H1 (cell line): ENCODE measurements around the gene NFKBIE. TPM values are rescaled to one million over a fixed set of nuclear protein-coding genes. Genes with fewer than 3 reads are reported as not detected.

Source experiments
- CTCF ChIA-PET: fragments of 300-600 bp; sonication (Branson Sonifier 250); formaldehyde crosslinking; loops from one replicate; lab custom pipeline; 2021; ENCODE audit not compliant: partially characterized antibody; lab: Charles Lee
- POLR2A ChIA-PET: fragments of 300-600 bp; sonication (Branson Sonifier 250); formaldehyde crosslinking; loops from one replicate; lab custom pipeline; 2021; ENCODE audit warnings: inconsistent platforms; ENCODE audit not compliant: partially characterized antibody; lab: Charles Lee
- DNase-seq, 2 experiments: peaks; one replicate each; pipeline versions ENCODE4 v3.0.0 to v3.0.0-alpha.2; 2010 to 2022; ENCODE audit warnings: low spot score in 2 of 2, low read depth in 1 of 2, mixed read lengths in 1 of 2
- FAIRE-seq: peaks from 2 replicates; lab custom pipeline; 2011; peaks lifted over from hg19 to GRCh38; lab: Jason Lieb, UNC
- H2AFZ ChIP-seq: 2 replicates; pipeline ENCODE4 v1.8.1; 2012; ENCODE audit warnings: low read length, inconsistent platforms
- H2AK5ac ChIP-seq: 2 replicates; pipeline ENCODE4 v1.6.1; 2013; ENCODE audit warnings: low read depth, low read length
- H2BK120ac ChIP-seq: replicated peaks from 2 replicates; pipeline ENCODE3; 2013; ENCODE audit warnings: low read depth, low read length, inconsistent platforms
- H2BK12ac ChIP-seq: 2 replicates; pipeline ENCODE4 v1.6.1; 2013; ENCODE audit warnings: low read depth, low read length
- H2BK15ac ChIP-seq: 2 replicates; pipeline ENCODE4 v1.6.1; 2013; ENCODE audit warnings: low read length
- H2BK20ac ChIP-seq: 2 replicates; pipeline ENCODE4 v1.6.1; 2013; ENCODE audit warnings: low read length
- H2BK5ac ChIP-seq: 2 replicates; pipeline ENCODE4 v1.6.1; 2013; ENCODE audit warnings: low read depth, low read length
- H3K14ac ChIP-seq: 2 replicates; pipeline ENCODE4 v1.6.1; 2013; ENCODE audit warnings: inconsistent platforms; ENCODE audit not compliant: insufficient read length
- H3K18ac ChIP-seq: 2 replicates; pipeline ENCODE4 v1.6.1; 2013; ENCODE audit warnings: low read length; ENCODE audit errors: extremely low read depth
- H3K23ac ChIP-seq: 2 replicates; pipeline ENCODE4 v1.6.1; 2013; ENCODE audit warnings: inconsistent platforms; ENCODE audit not compliant: insufficient read length
- H3K23me2 ChIP-seq: 2 replicates; pipeline ENCODE4 v1.6.1; 2013; ENCODE audit warnings: low read depth, low read length
- H3K27ac ChIP-seq: 2 replicates; pipeline ENCODE4 v1.6.1; 2011; ENCODE audit warnings: low read depth, low read length, inconsistent platforms
- H3K27me3 ChIP-seq, 4 experiments: replicated peaks in 1 of 4; 1 replicate in 1 of 4; 2 replicates in 3 of 4; pipeline versions ENCODE4 v1.6.1 to v1.8.1; 2011 to 2013; ENCODE audit warnings: low read length in 3 of 4, mild to moderate bottlenecking in 3 of 4, inconsistent platforms in 2 of 4, mixed read lengths in 2 of 4, moderate library complexity in 1 of 4; ENCODE audit not compliant: control insufficient read depth in 3 of 4, insufficient read depth in 3 of 4; ENCODE audit errors: extremely low read depth in 1 of 4
- H3K36me3 ChIP-seq, 4 experiments: 2 replicates each; pipeline versions ENCODE4 v1.6.1 to v1.8.1; 2011 to 2013; ENCODE audit warnings: mild to moderate bottlenecking in 4 of 4, low read length in 3 of 4, moderate library complexity in 2 of 4, control low read depth in 1 of 4, inconsistent platforms in 1 of 4; ENCODE audit not compliant: insufficient read depth in 4 of 4, control insufficient read depth in 2 of 4
- H3K4ac ChIP-seq: replicated peaks from 2 replicates; pipeline ENCODE3; 2013; ENCODE audit warnings: low read length, low read depth, mixed read lengths, inconsistent platforms; ENCODE audit not compliant: insufficient read length
- H3K4me1 ChIP-seq, 4 experiments: replicated peaks in 1 of 4; 1 replicate in 1 of 4; 2 replicates in 3 of 4; pipeline versions ENCODE4 v1.6.1 to v1.8.1; 2011 to 2013; ENCODE audit warnings: low read length in 3 of 4, inconsistent platforms in 2 of 4, mixed read lengths in 1 of 4; ENCODE audit not compliant: insufficient read depth in 4 of 4, control insufficient read depth in 3 of 4
- H3K4me2 ChIP-seq, 2 experiments: 2 replicates each; pipeline versions ENCODE4 v1.6.1 to v1.8.1; 2011 to 2013; ENCODE audit warnings: low read depth in 2 of 2, low read length in 2 of 2, control low read depth in 1 of 2, inconsistent platforms in 1 of 2, mild to moderate bottlenecking in 1 of 2; ENCODE audit not compliant: insufficient read depth in 1 of 2
- H3K4me3 ChIP-seq, 4 experiments: fragments of 200-600, 300-600 bp in 1 of 4; sonication (generic), shearing (Covaris generic), sonication (Bioruptor Twin) in 1 of 4; 2 replicates each; pipeline versions ENCODE4 v1.5.1 to v1.8.1; 2011 to 2016; ENCODE audit warnings: low read length in 4 of 4, low read depth in 3 of 4, control low read depth in 2 of 4, inconsistent platforms in 2 of 4, mild to moderate bottlenecking in 2 of 4, mixed read lengths in 1 of 4, moderate library complexity in 1 of 4; ENCODE audit not compliant: insufficient read depth in 2 of 4; ENCODE audit errors: extremely low read depth in 1 of 4
- H3K56ac ChIP-seq: replicated peaks from 2 replicates; pipeline ENCODE3; 2013; ENCODE audit warnings: low read depth, mild to moderate bottlenecking, mixed read lengths, low read length, inconsistent platforms; ENCODE audit not compliant: insufficient read length
- H3K79me1 ChIP-seq: 2 replicates; pipeline ENCODE4 v1.6.1; 2013; ENCODE audit warnings: low read depth, low read length, control low read depth
- H3K79me2 ChIP-seq, 2 experiments: 2 replicates each; pipeline versions ENCODE4 v1.6.1 to v1.8.1; 2012 to 2013; ENCODE audit warnings: low read length in 2 of 2, mild to moderate bottlenecking in 2 of 2, inconsistent platforms in 1 of 2; ENCODE audit not compliant: insufficient read depth in 2 of 2, control insufficient read depth in 1 of 2
- H3K9ac ChIP-seq, 4 experiments: replicated peaks in 1 of 4; 1 replicate in 1 of 4; 2 replicates in 3 of 4; pipeline versions ENCODE4 v1.6.1 to v1.8.1; 2011 to 2013; ENCODE audit warnings: low read depth in 3 of 4, low read length in 3 of 4, control low read depth in 2 of 4, mild to moderate bottlenecking in 2 of 4, moderate library complexity in 2 of 4, inconsistent platforms in 1 of 4; ENCODE audit errors: extremely low read depth in 1 of 4
- H3K9me3 ChIP-seq, 2 experiments: 2 replicates each; pipeline versions ENCODE4 v1.6.1 to v1.8.1; 2012 to 2013; ENCODE audit warnings: mild to moderate bottlenecking in 2 of 2, moderate library complexity in 2 of 2, control low read depth in 1 of 2, inconsistent platforms in 1 of 2, low read depth in 1 of 2, low read length in 1 of 2, mixed read lengths in 1 of 2; ENCODE audit not compliant: insufficient read depth in 2 of 2
- H4K20me1 ChIP-seq, 2 experiments: replicated peaks in 1 of 2; 2 replicates each; pipeline versions ENCODE3 to v1.8.1; 2011 to 2013; ENCODE audit warnings: inconsistent platforms in 2 of 2, low read length in 2 of 2, mild to moderate bottlenecking in 1 of 2; ENCODE audit not compliant: insufficient read depth in 2 of 2, control insufficient read depth in 1 of 2
- H4K5ac ChIP-seq: 2 replicates; pipeline ENCODE4 v1.6.1; 2013; ENCODE audit warnings: low read length, low read depth, mixed read lengths, inconsistent platforms; ENCODE audit not compliant: insufficient read length
- H4K8ac ChIP-seq: 2 replicates; pipeline ENCODE4 v1.8.0; 2013; ENCODE audit warnings: mild to moderate bottlenecking, moderate library complexity, low read length, inconsistent platforms; ENCODE audit not compliant: insufficient read depth; ENCODE audit errors: extremely low read depth
- H4K91ac ChIP-seq: replicated peaks from 2 replicates; pipeline ENCODE3; 2013; ENCODE audit warnings: low read length, mixed read lengths, inconsistent platforms; ENCODE audit not compliant: insufficient read length
- CEBPB ChIP-seq: IDR thresholded peaks from 2 replicates; pipeline ENCODE4 v1.6.1; 2012; ENCODE audit warnings: low read depth, low read length
- CHD1 ChIP-seq: IDR thresholded peaks from 2 replicates; pipeline ENCODE4 v1.6.1; 2012; ENCODE audit warnings: low read depth, low read length, improper control_type of control experiment
- HDAC2 ChIP-seq, 2 experiments: fragments of 300-600 bp in 1 of 2; sonication (generic) in 1 of 2; IDR thresholded peaks; 2 replicates each; pipeline ENCODE4 v1.6.1; 2011 to 2012; ENCODE audit warnings: low read depth in 2 of 2, low read length in 2 of 2, mild to moderate bottlenecking in 2 of 2, moderate library complexity in 2 of 2, borderline replicate concordance in 1 of 2, inconsistent platforms in 1 of 2
- HDAC6 ChIP-seq: IDR thresholded peaks from one replicate; pipeline ENCODE4 v1.7.1; 2012; ENCODE audit warnings: low read depth, mild to moderate bottlenecking, inconsistent platforms, low read length, moderate library complexity
- JUN ChIP-seq: IDR thresholded peaks from 2 replicates; pipeline ENCODE4 v1.6.1; 2011; ENCODE audit warnings: low read depth, mild to moderate bottlenecking, improper control_type of control experiment, low read length
- JUND ChIP-seq: IDR thresholded peaks from 2 replicates; pipeline ENCODE4 v1.6.1; 2011; ENCODE audit warnings: mild to moderate bottlenecking, improper control_type of control experiment, low read length
- POLR2A ChIP-seq, 2 experiments: IDR thresholded peaks; 1 replicate in 1 of 2; 2 replicates in 1 of 2; pipeline ENCODE4 v1.6.1; 2011; ENCODE audit warnings: low read depth in 2 of 2, low read length in 2 of 2, mild to moderate bottlenecking in 2 of 2; ENCODE audit errors: control extremely low read depth in 1 of 2
- POLR2AphosphoS5 ChIP-seq: IDR thresholded peaks from 2 replicates; pipeline ENCODE4 v1.6.1; 2011; ENCODE audit warnings: low read depth, low read length
- SIN3A ChIP-seq, 2 experiments: IDR thresholded peaks in 1 of 2; conservative IDR thresholded peaks in 1 of 2; 2 replicates each; pipeline ENCODE4 v1.6.1; 2011 to 2012; ENCODE audit warnings: low read length in 2 of 2, improper control_type of control experiment in 1 of 2, low read depth in 1 of 2, mild to moderate bottlenecking in 1 of 2
- SRF ChIP-seq: IDR thresholded peaks from 2 replicates; pipeline ENCODE4 v1.6.1; 2011; ENCODE audit warnings: mild to moderate bottlenecking, low read depth, low read length, moderate library complexity
- TCF12 ChIP-seq: IDR thresholded peaks from 2 replicates; pipeline ENCODE4 v1.6.1; 2011; ENCODE audit warnings: low read depth, mild to moderate bottlenecking, low read length
- YY1 ChIP-seq: IDR thresholded peaks from 2 replicates; pipeline ENCODE4 v1.6.1; 2011; ENCODE audit warnings: low read depth, mild to moderate bottlenecking, low read length
- ZNF274 ChIP-seq: IDR thresholded peaks from 2 replicates; pipeline ENCODE4 v1.7.0; 2012; ENCODE audit warnings: low read length, borderline replicate concordance; ENCODE audit errors: extremely low read depth
- WGBS, 2 experiments: shearing (Covaris generic) in 1 of 2; methylation state at CpG; one replicate each; pipeline versions ENCODE4 v1.1.6 to v1.1.7; 2013 to 2015; ENCODE audit warnings: low lambda C conversion rate in 2 of 2, mixed read lengths in 2 of 2, inconsistent platforms in 1 of 2, low coverage in 1 of 2, missing lambda C conversion rate in 1 of 2; ENCODE audit not compliant: insufficient replicate concordance in 2 of 2, insufficient coverage in 1 of 2, insufficient read length in 1 of 2; ENCODE audit errors: extremely low coverage in 1 of 2, missing lambda C conversion rate in 1 of 2; 5-methylcytosine and 5-hydroxymethylcytosine counted together
- polyA plus RNA-seq, 7 experiments: library from polyadenylated mRNA; depleted of rRNA in 3 of 7; stranded (reverse) in 5 of 7; unstranded in 2 of 7; fragments of >200 nt in 5 of 7; fragments of 200-250 nt in 2 of 7; gene quantifications; 1 replicate in 5 of 7; 2 replicates in 1 of 7; 4 replicates in 1 of 7; pipeline versions ENCODE4 v1.2.1 to v1.2.3, GENCODE V29; 2011 to 2013; ENCODE audit warnings: missing spikeins in 2 of 7, mixed read lengths in 2 of 7
- total RNA-seq: library from RNA; stranded (reverse); fragmentation: NEBNext Ultra II Directional; extraction: Animal tissue kit (Norgen Biotek cat#: 25700); gene quantifications from 2 replicates; pipeline ENCODE4 v1.2.1, GENCODE V29; 2021

Gene NFKBIE
- total and polyA plus RNA-seq, 2 of the 8 experiments (the other 6 are each of a cell fraction or from before 2014, with no cell fraction given), result 13.5 to 19.2 TPM

- H3K23ac ChIP-seq, result no peak overlapping the region
- H3K56ac ChIP-seq, result no peak overlapping the region
- 96% methylated on average over 14 of the region's 14 CpGs; no CpG with 5 or more reads in 1 of the 2 experiments for WGBS, 2 experiments
- no peak overlapping the region for H2BK5ac ChIP-seq
- H2BK12ac ChIP-seq, result no peak overlapping the region
- no peak overlapping the region for H4K8ac ChIP-seq
- H3K27me3 ChIP-seq, result peaks cover 0 to 4% (median 1%) of the 10 kb centered on the region in 4 experiments; a peak in 3 of 7 replicates
- H4K91ac ChIP-seq, result no peak overlapping the region
- no peak overlapping the region for H2BK20ac ChIP-seq
- DNase-seq (no peak), FAIRE-seq (no peak)
- ChIA-PET CTCF (interaction anchor here (1.3 to 13.9 kb wide), 8 partner anchors 8 to 59 kb away, joined by 4 to 330 read pairs (median 35); partner anchors contain the start of genes AARS2, NFKBIE and TMEM151B), POLR2A (interaction anchor here (1.0 to 10.4 kb wide), 11 partner anchors 5 to 67 kb away, joined by 3 to 102 read pairs (median 4); partner anchors contain the start of genes AARS2, SLC35B2 and TMEM151B)
- H4K5ac ChIP-seq, result no peak overlapping the region
- no peak overlapping the region for H3K14ac ChIP-seq
- no peak overlapping the region for H2AFZ ChIP-seq
- H3K36me3 ChIP-seq, result peaks cover 20 to 53% (median 42%) of the 10 kb centered on the region in 4 experiments
- peaks cover 0 to 9% (median 4%) of the 10 kb centered on the region in 4 experiments; a peak in 3 of 7 replicates for H3K4me1 ChIP-seq
- no peak overlapping the region for H2BK15ac ChIP-seq
- no peak overlapping the region for H3K18ac ChIP-seq
- H3K79me1 ChIP-seq, result no peaks in the 10 kb centered on the region
- H2AK5ac ChIP-seq, result no peak overlapping the region
- H4K20me1 ChIP-seq, result peaks cover 2 to 3% of the 10 kb centered on the region in 2 experiments
- H3K9ac ChIP-seq, result 0 out of 7 replicates have a peak overlapping the region, but pooled peaks of 1 of the 4 experiments have one; percentile 5
- H3K9me3 ChIP-seq, result no peaks in the 10 kb centered on the region
- no peaks in the 10 kb centered on the region for H3K79me2 ChIP-seq
- H3K4me2 ChIP-seq, result no peak overlapping the region
- peaks cover 11% of the 10 kb centered on the region for H3K23me2 ChIP-seq
- H2BK120ac ChIP-seq, result no peak overlapping the region
- no peak overlapping the region for H3K27ac ChIP-seq
- no peak overlapping the region for H3K4ac ChIP-seq
- H3K4me3 ChIP-seq, result no peak overlapping the region
- TF ChIP-seq SRF, result no peak
- no peak for TF ChIP-seq TCF12
- TF ChIP-seq HDAC6, result no peak
- no peak for TF ChIP-seq CHD1
- TF ChIP-seq CEBPB, result no peak
- no peak for TF ChIP-seq HDAC2 (IDR thresholded peaks at IDR 0.05; ENCODE audit: borderline replicate concordance in 1 of 2, low read depth in 2 of 2, low read length in 2 of 2)
- TF ChIP-seq ZNF274, result no peak
- TF ChIP-seq YY1, result no peak
- no peak for TF ChIP-seq JUND
- TF ChIP-seq SIN3A (conservative IDR thresholded peaks at IDR 0.05 in 1 of 2, IDR thresholded peaks at IDR 0.05 in 1 of 2; ENCODE audit: low read depth in 1 of 2, low read length in 2 of 2), result no peak
- no peak for TF ChIP-seq POLR2A (IDR thresholded peaks at IDR 0.05; ENCODE audit: control extremely low read depth in 1 of 2, low read depth in 2 of 2, low read length in 2 of 2)
- no peak for TF ChIP-seq POLR2AphosphoS5
- no peak for TF ChIP-seq JUN
Measured at GRCh38 chr6:44301782-44302564, 36.6 kb upstream of the NFKBIE start.
